ENCODE data around the gene CMPK2.

DNA sequence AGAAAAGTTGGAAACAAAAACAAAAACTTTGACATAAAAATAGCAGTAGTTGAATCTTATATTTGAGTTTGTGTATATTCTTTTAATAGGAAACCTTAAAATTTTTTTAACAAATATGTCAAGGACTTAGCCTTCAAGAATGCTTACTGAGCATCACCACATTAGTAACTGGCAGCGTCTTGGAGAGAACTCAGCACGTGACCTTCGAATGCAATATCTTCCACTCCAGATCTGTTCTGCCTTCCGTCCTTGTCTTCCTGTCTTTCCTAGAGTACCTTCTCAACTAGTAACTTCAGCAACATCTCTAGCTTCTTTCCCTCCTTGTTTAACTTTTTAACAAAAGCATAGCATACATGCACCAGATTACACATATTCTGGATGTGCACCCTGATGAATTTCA lies 12.8 kb upstream of the CMPK2 start:
- TF ChIP-seq POLR2A (IDR thresholded peaks at IDR 0.05): no peak
- TF ChIP-seq, protein P1, sequence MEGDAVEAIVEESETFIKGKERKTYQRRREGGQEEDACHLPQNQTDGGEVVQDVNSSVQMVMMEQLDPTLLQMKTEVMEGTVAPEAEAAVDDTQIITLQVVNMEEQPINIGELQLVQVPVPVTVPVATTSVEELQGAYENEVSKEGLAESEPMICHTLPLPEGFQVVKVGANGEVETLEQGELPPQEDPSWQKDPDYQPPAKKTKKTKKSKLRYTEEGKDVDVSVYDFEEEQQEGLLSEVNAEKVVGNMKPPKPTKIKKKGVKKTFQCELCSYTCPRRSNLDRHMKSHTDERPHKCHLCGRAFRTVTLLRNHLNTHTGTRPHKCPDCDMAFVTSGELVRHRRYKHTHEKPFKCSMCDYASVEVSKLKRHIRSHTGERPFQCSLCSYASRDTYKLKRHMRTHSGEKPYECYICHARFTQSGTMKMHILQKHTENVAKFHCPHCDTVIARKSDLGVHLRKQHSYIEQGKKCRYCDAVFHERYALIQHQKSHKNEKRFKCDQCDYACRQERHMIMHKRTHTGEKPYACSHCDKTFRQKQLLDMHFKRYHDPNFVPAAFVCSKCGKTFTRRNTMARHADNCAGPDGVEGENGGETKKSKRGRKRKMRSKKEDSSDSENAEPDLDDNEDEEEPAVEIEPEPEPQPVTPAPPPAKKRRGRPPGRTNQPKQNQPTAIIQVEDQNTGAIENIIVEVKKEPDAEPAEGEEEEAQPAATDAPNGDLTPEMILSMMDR (IDR thresholded peaks at IDR 0.05): no peak
